T-cell (primary cell): ENCODE measurements around the gene TTC7B. TPM values are rescaled to one million over a fixed set of nuclear protein-coding genes. Genes with fewer than 3 reads are reported as not detected.

Experiments
- ATAC-seq, 4 experiments: fragments of 200-7000 bp in 3 of 4; fragments of 150-1000 bp in 1 of 4; cut with Tn5 transposase; replicated peaks in 1 of 4; 1 replicate in 3 of 4; 2 replicates in 1 of 4; pipeline ENCODE4 v1.10.0; 2021; ENCODE audit warnings: moderate library complexity in 3 of 4, mild to moderate bottlenecking in 2 of 4, moderate number of reproducible peaks in 1 of 4
- CTCF ChIA-PET, 2 donors: fragments of 300-600 bp; sonication (Branson Sonifier 250); formaldehyde crosslinking; loops; one replicate each; lab custom pipeline; 2022; ENCODE audit warnings: antibody characterized with exemption in 2 of 2; lab: Charles Lee
- POLR2A ChIA-PET, 2 donors: fragments of 300-600 bp; sonication (Branson Sonifier 250); formaldehyde crosslinking; loops; one replicate each; lab custom pipeline; 2022; ENCODE audit warnings: antibody characterized with exemption in 2 of 2; lab: Charles Lee
- DNase-seq, 35 experiments: peaks; one replicate each; pipeline versions ENCODE4 v3.0.0 to v3.0.0-alpha.2; 2013 to 2023
- H3K27ac ChIP-seq: one replicate; pipeline ENCODE4 v1.5.1; 2013; ENCODE audit warnings: low read length
- H3K27me3 ChIP-seq, 2 experiments: replicated peaks in 1 of 2; 1 replicate in 1 of 2; 2 replicates in 1 of 2; pipeline versions ENCODE4 v1.6.1 to v1.7.0; 2013; ENCODE audit warnings: low read length in 1 of 2, mixed read lengths in 1 of 2; ENCODE audit not compliant: control insufficient read depth in 2 of 2, insufficient read depth in 2 of 2; ENCODE audit errors: extremely low read depth in 1 of 2
- H3K36me3 ChIP-seq, 2 donors: 1 replicate in 1 of 2; 2 replicates in 1 of 2; pipeline versions ENCODE4 v1.6.1 to v1.7.0; 2013; ENCODE audit warnings: low read length in 1 of 2; ENCODE audit not compliant: control insufficient read depth in 2 of 2, insufficient read depth in 1 of 2; ENCODE audit errors: extremely low read depth in 1 of 2
- H3K4me1 ChIP-seq, 2 experiments: 1 replicate in 1 of 2; 2 replicates in 1 of 2; pipeline versions ENCODE4 v1.6.1 to v1.7.0; 2013; ENCODE audit warnings: low read length in 2 of 2, mixed read lengths in 1 of 2; ENCODE audit not compliant: insufficient read depth in 2 of 2, control insufficient read depth in 1 of 2; ENCODE audit errors: extremely low read depth in 1 of 2
- H3K4me3 ChIP-seq, 2 donors: 1 replicate in 1 of 2; 2 replicates in 1 of 2; pipeline versions ENCODE4 v1.5.1 to v1.7.0; 2013; ENCODE audit warnings: mild to moderate bottlenecking in 2 of 2, low read length in 1 of 2, moderate library complexity in 1 of 2; ENCODE audit not compliant: control insufficient read depth in 1 of 2; ENCODE audit errors: extremely low read depth in 1 of 2
- H3K9me3 ChIP-seq: 2 replicates; pipeline ENCODE4 v1.7.0; 2013
- H3K27ac Mint-ChIP-seq, 2 donors: one replicate each; pipeline ENCODE4 v1.8.0; 2020 to 2021; ENCODE audit warnings: mild to moderate bottlenecking in 2 of 2, mixed read lengths in 2 of 2
- H3K27me3 Mint-ChIP-seq, 2 donors: one replicate each; pipeline ENCODE4 v1.8.0; 2021 to 2022; ENCODE audit warnings: mixed read lengths in 2 of 2
- H3K36me3 Mint-ChIP-seq: one replicate; pipeline ENCODE4 v1.8.0; 2021; ENCODE audit warnings: mixed read lengths
- H3K4me1 Mint-ChIP-seq, 3 donors: one replicate each; pipeline ENCODE4 v1.8.0; 2020 to 2022; ENCODE audit warnings: mixed read lengths in 3 of 3, mild to moderate bottlenecking in 1 of 3
- H3K4me3 Mint-ChIP-seq, 3 donors: one replicate each; pipeline ENCODE4 v1.8.0; 2020 to 2022; ENCODE audit warnings: mild to moderate bottlenecking in 3 of 3, mixed read lengths in 3 of 3, moderate library complexity in 3 of 3
- H3K9me3 Mint-ChIP-seq, 3 donors: one replicate each; pipeline ENCODE4 v1.8.0; 2020 to 2022; ENCODE audit warnings: mixed read lengths in 3 of 3
- WGBS: methylation state at CpG from one replicate; pipeline ENCODE4 v1.1.5; 2013; ENCODE audit warnings: missing lambda C conversion rate; ENCODE audit not compliant: insufficient coverage; 5-methylcytosine and 5-hydroxymethylcytosine counted together
- total RNA-seq, 35 experiments: library from RNA in 6 of 35; stranded (reverse) in 6 of 35; fragments of 120-200 nt in 1 of 35; gene quantifications; one replicate each; pipeline versions ENCODE4 v1.2.1 to v1.2.4 and lab custom pipeline; 2013 to 2026

Gene TTC7B
- total RNA-seq, 5 donors from 2014 or later (not counting 1 experiment from before 2014, with no cell fraction given) = 1.5 to 2.6 (median 1.7) TPM

DNA sequence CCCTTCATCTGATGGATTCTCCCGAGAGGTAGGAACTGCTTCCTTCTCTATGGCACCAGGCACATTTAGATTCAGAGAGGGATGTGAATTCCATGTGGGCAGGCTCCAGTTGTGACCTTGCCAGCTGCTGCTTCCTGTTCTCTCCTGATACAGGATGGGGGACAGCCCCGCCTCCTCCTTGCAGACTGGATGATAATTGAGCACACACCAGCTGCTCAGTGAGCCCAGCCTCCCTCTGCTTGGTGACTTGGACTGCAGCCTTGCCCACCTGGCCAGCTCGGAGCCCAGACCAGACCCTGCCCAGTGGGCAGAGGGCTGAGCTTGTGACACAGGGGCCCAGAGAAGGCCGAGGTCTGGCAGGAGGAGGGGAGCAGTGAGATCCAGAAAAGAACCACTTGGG lies 329.2 kb downstream of the TTC7B start:
- H3K27ac ChIP-seq = no peak overlapping the region
- ATAC-seq (no peak), DNase-seq (no peak)
- ChIA-PET CTCF (no interaction called here), POLR2A (no interaction called here)
- H3K4me1 ChIP-seq = peaks cover 0 to 15% of the 10 kb centered on the region in 2 experiments
- H3K36me3 Mint-ChIP-seq = no peaks in the 10 kb centered on the region
- peaks cover 0 to 12% of the 10 kb centered on the region in 2 experiments for H3K27me3 ChIP-seq
- WGBS = 50% methylated on average over 3 of the region's 4 CpGs
- H3K9me3 Mint-ChIP-seq = no peaks in the 10 kb centered on the region
- no peaks in the 10 kb centered on the region for H3K36me3 ChIP-seq
- no peaks in the 10 kb centered on the region for H3K9me3 ChIP-seq
- H3K4me1 Mint-ChIP-seq = peaks cover 14 to 19% (median 15%) of the 10 kb centered on the region in 3 donors
- peaks cover 0 to 6% of the 10 kb centered on the region in 2 donors for H3K27me3 Mint-ChIP-seq
- H3K27ac Mint-ChIP-seq = no peak overlapping the region
- no peak overlapping the region for H3K4me3 ChIP-seq
- no peak overlapping the region for H3K4me3 Mint-ChIP-seq

- Mint-ChIP-seq H3K27me3 (peaks cover 12 to 13% of the 10 kb centered on the region in 2 donors), H3K4me3 (no peak overlapping the region), H3K4me1 (peaks cover 14 to 19% (median 15%) of the 10 kb centered on the region in 3 donors), H3K27ac (no peak overlapping the region), H3K9me3 (peaks cover 0 to 9% (median 7%) of the 10 kb centered on the region in 3 donors), H3K36me3 (no peaks in the 10 kb centered on the region)
- Histone ChIP-seq H3K27me3 (peaks cover 0 to 3% of the 10 kb centered on the region in 2 experiments), H3K4me1 (peaks cover 0 to 15% of the 10 kb centered on the region in 2 experiments), H3K36me3 (no peaks in the 10 kb centered on the region), H3K9me3 (no peaks in the 10 kb centered on the region), H3K4me3 (no peak overlapping the region), H3K27ac (no peak overlapping the region)
- 68% methylated on average over 3 of the region's 3 CpGs for WGBS
- ATAC-seq = no peak
- ChIA-PET POLR2A (no interaction called here), CTCF (interaction anchor here in 1 of 2 donors (0.6 kb wide), 1 partner anchor 11 kb away, joined by 8 read pairs; no protein-coding TSS in a partner anchor)
- DNase-seq = no peak
Measured at GRCh38 chr14:90484291-90484690, 331.9 kb downstream of the TTC7B start.

- H3K4me1 Mint-ChIP-seq = peaks cover 14 to 19% (median 15%) of the 10 kb centered on the region in 3 donors
- no peaks in the 10 kb centered on the region for H3K9me3 ChIP-seq
- CTCF ChIA-PET = no interaction called here
- peak overlapping the region in 1 of 3 donors; percentile 39 for H3K4me3 Mint-ChIP-seq
- POLR2A ChIA-PET = no interaction called here
- no peaks in the 10 kb centered on the region for H3K36me3 ChIP-seq
- 5% methylated on average over 9 of the region's 11 CpGs for WGBS
- no peaks in the 10 kb centered on the region for H3K36me3 Mint-ChIP-seq
- peaks cover 12 to 13% of the 10 kb centered on the region in 2 donors for H3K27me3 Mint-ChIP-seq
- H3K27ac ChIP-seq = no peak overlapping the region
- H3K9me3 Mint-ChIP-seq = peaks cover 0 to 9% (median 7%) of the 10 kb centered on the region in 3 donors
- peak; percentile 24 to 66 (median 44) for DNase-seq
- peak; percentile 64 to 85 (median 78) for ATAC-seq
- H3K4me1 ChIP-seq = peaks cover 0 to 15% of the 10 kb centered on the region in 2 experiments
- H3K27ac Mint-ChIP-seq = no peak overlapping the region
- no peak overlapping the region for H3K4me3 ChIP-seq
- peaks cover 0 to 3% of the 10 kb centered on the region in 2 experiments for H3K27me3 ChIP-seq
Measured at GRCh38 chr14:90483571-90483974, 332.7 kb downstream of the TTC7B start.

DNA sequence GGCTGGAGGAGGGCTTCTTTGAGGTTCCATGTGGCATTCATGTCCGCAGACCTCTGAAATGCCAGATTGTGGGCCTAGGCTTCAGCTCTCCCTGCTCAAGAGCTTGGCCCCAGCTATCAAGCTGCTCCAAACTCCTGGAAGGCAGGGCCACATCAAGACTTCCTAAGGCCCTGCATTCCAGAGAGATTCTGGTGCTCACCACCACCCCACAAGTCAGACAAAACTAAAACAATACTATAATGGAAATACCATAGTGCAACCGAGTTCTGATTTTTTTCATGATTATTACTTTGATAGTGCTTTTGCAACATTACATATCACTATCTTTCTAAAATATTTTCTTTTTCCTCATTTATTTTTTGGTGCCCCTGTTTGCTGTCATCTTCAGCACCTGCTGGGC lies 333.1 kb downstream of the TTC7B start:
- peak overlapping the region in 1 of 3 donors; percentile 39 for H3K4me3 Mint-ChIP-seq
- WGBS = 80% methylated on average over 1 of the region's 2 CpGs
- H3K4me1 Mint-ChIP-seq = peaks cover 14 to 19% (median 15%) of the 10 kb centered on the region in 3 donors
- H3K27ac ChIP-seq = no peak overlapping the region
- ChIA-PET POLR2A (no interaction called here), CTCF (no interaction called here)
- peaks cover 0 to 9% (median 7%) of the 10 kb centered on the region in 3 donors for H3K9me3 Mint-ChIP-seq
- DNase-seq = no peak
- H3K9me3 ChIP-seq = no peaks in the 10 kb centered on the region
- H3K4me1 ChIP-seq = peaks cover 0 to 15% of the 10 kb centered on the region in 2 experiments
- H3K36me3 ChIP-seq = no peaks in the 10 kb centered on the region
- no peak overlapping the region for H3K4me3 ChIP-seq
- H3K27me3 ChIP-seq = peaks cover 0 to 4% of the 10 kb centered on the region in 2 experiments
- ATAC-seq = no peak
- H3K27ac Mint-ChIP-seq = no peak overlapping the region
- no peaks in the 10 kb centered on the region for H3K36me3 Mint-ChIP-seq
- H3K27me3 Mint-ChIP-seq = peaks cover 12 to 13% of the 10 kb centered on the region in 2 donors

- H3K4me3 ChIP-seq = no peak overlapping the region
- H3K27ac ChIP-seq = no peak overlapping the region
- no peak overlapping the region for H3K4me3 Mint-ChIP-seq
- no peaks in the 10 kb centered on the region for H3K4me1 Mint-ChIP-seq
- ATAC-seq = no peak
- 100% methylated on average over 2 of the region's 3 CpGs for WGBS
- no peaks in the 10 kb centered on the region for H3K36me3 Mint-ChIP-seq
- peaks cover 3 to 21% (median 14%) of the 10 kb centered on the region in 3 donors for H3K9me3 Mint-ChIP-seq
- H3K27ac Mint-ChIP-seq = no peak overlapping the region
- peaks cover 0 to 13% of the 10 kb centered on the region in 2 experiments for H3K27me3 ChIP-seq
- ChIA-PET POLR2A (no interaction called here), CTCF (no interaction called here)
- H3K36me3 ChIP-seq = no peaks in the 10 kb centered on the region
- DNase-seq = no peak
- H3K4me1 ChIP-seq = no peaks in the 10 kb centered on the region
- no peaks in the 10 kb centered on the region for H3K9me3 ChIP-seq
- H3K27me3 Mint-ChIP-seq = peaks cover 18 to 19% of the 10 kb centered on the region in 2 donors
Measured at GRCh38 chr14:90475298-90475697, 340.9 kb downstream of the TTC7B start.

Other genes starting within 250 kb of the TTC7B start
- 10 to 100 TPM; 28.8 to 39.8 (median 35.3) TPM for gene RPS6KA5, start 244.2 kb upstream of the TTC7B start, total RNA-seq